GM18858 (cell line): ENCODE data around the gene SPNS2.
"Not testable (repeated sequence)": the region's sequence is repeated elsewhere in the genome, so short reads cannot be mapped to it uniquely, and the experiment has no call there.

Experiments used
- ATAC-seq: cut with Tn5 transposase; IDR thresholded peaks from one replicate; pipeline ENCODE4 v1.9.1; 2021; ENCODE audit not compliant: unreplicated experiment

SPNS2 gene

GRCh38 chr17:4562015-4562969, 63.6 kb downstream of the SPNS2 start:
- ATAC-seq: no peak

GRCh38 chr17:4565209-4566141, 66.8 kb downstream of the SPNS2 start:
- no peak for ATAC-seq

- ATAC-seq: no peak
Observed at GRCh38 chr17:4566785-4567184, 68.1 kb downstream of the SPNS2 start.

GRCh38 chr17:4569591-4569990, 70.9 kb downstream of the SPNS2 start:
- no peak for ATAC-seq

GRCh38 chr17:4572131-4572530, 73.5 kb downstream of the SPNS2 start:
- ATAC-seq: no peak

- no peak for ATAC-seq
Observed at GRCh38 chr17:4573115-4573514, 74.4 kb downstream of the SPNS2 start.

GRCh38 chr17:4573669-4574068, 75.0 kb downstream of the SPNS2 start:
- no peak for ATAC-seq

- no peak for ATAC-seq
Observed at GRCh38 chr17:4574448-4575045, 75.9 kb downstream of the SPNS2 start.

- ATAC-seq: no peak
Observed at GRCh38 chr17:4576161-4576558, 77.5 kb downstream of the SPNS2 start.

GRCh38 chr17:4576729-4577322, 78.1 kb downstream of the SPNS2 start:
- ATAC-seq: no peak

- ATAC-seq: no peak
Observed at GRCh38 chr17:4577386-4577993, 78.8 kb downstream of the SPNS2 start.

GRCh38 chr17:4578349-4578748, 79.7 kb downstream of the SPNS2 start:
- not testable (repeated sequence) for ATAC-seq

- ATAC-seq: no peak
Observed at GRCh38 chr17:4579678-4580077, 81.0 kb downstream of the SPNS2 start.

- ATAC-seq: no peak
Observed at GRCh38 chr17:4580291-4580690, 81.6 kb downstream of the SPNS2 start.

GRCh38 chr17:4582101-4582501, 83.4 kb downstream of the SPNS2 start:
- no peak for ATAC-seq

- no peak for ATAC-seq
Observed at GRCh38 chr17:4582691-4583090, 84.0 kb downstream of the SPNS2 start.

GRCh38 chr17:4583206-4583605, 84.5 kb downstream of the SPNS2 start:
- ATAC-seq: no peak

GRCh38 chr17:4583782-4584100, 85.1 kb downstream of the SPNS2 start:
- ATAC-seq: no peak

GRCh38 chr17:4584101-4584916, 85.6 kb downstream of the SPNS2 start, which contains the start of gene SMTNL2:
Gene SMTNL2 (plus strand): TSS chr17:4584529. CDS start chr17:4584606, 77 bp downstream.
- no peak for ATAC-seq
